MM.1S (cell line): Measurements from ENCODE around the gene EPHX1.

ENCODE experiments used
- CTCF ChIP-seq: fragments of 300-600 bp; sonication (generic); IDR thresholded peaks from 2 replicates; pipeline ENCODE4 v1.5.1; 2016; ENCODE audit warnings: antibody characterized with exemption, low read length, mixed read lengths
- EZH2 ChIP-seq: fragments of 300-600 bp; sonication (generic); optimal IDR thresholded peaks from 2 replicates; pipeline ENCODE3; 2017; ENCODE audit warnings: low read depth, mild to moderate bottlenecking, antibody characterized with exemption, low read length, mixed read lengths

GRCh38 chr1:225767634-225768540 lies 42.0 kb upstream of the EPHX1 start:
- TF ChIP-seq CTCF (no peak), EZH2 (no peak)
